HepG2 (cell line): ENCODE results near the gene KRT16. TPM values are rescaled to one million over a fixed set of nuclear protein-coding genes. Genes with fewer than 3 reads are reported as not detected.

Source experiments
- HDAC1 ChIP-seq: sonication (generic); formaldehyde crosslinking; IDR thresholded peaks from 2 replicates; pipeline ENCODE4 v1.5.1; 2020; ENCODE audit warnings: mild to moderate bottlenecking, missing genetic modification reagents
- HMGXB4 ChIP-seq, 2 experiments: sonication (generic) in 1 of 2; formaldehyde crosslinking in 1 of 2; IDR thresholded peaks; 2 replicates each; pipeline versions ENCODE4 v1.4.0 to v1.6.1; 2018 to 2020; ENCODE audit warnings: missing genetic modification reagents in 2 of 2, borderline replicate concordance in 1 of 2, low read depth in 1 of 2, mild to moderate bottlenecking in 1 of 2, missing biosample characterization in 1 of 2
- KDM1A ChIP-seq: IDR thresholded peaks from 2 replicates; pipeline ENCODE4 v1.6.1; 2016; ENCODE audit warnings: missing compliant biosample characterization
- MIER2 ChIP-seq: IDR thresholded peaks from 2 replicates; pipeline ENCODE4 v1.6.1; 2016; ENCODE audit warnings: missing biosample characterization, missing genetic modification reagents
- NFE2 ChIP-seq: sonication (generic); formaldehyde crosslinking; IDR thresholded peaks from 2 replicates; pipeline ENCODE4 v1.4.0; 2020; ENCODE audit warnings: missing genetic modification reagents
- ZBTB46 ChIP-seq: sonication (generic); formaldehyde crosslinking; IDR thresholded peaks from 2 replicates; pipeline ENCODE4 v1.4.0; 2020; ENCODE audit warnings: mild to moderate bottlenecking, missing genetic modification reagents, borderline replicate concordance
- ZGPAT ChIP-seq: IDR thresholded peaks from 2 replicates; pipeline ENCODE4 v1.6.1; 2016; ENCODE audit warnings: mild to moderate bottlenecking
- ZHX2 ChIP-seq, 2 experiments: sonication (generic) in 1 of 2; formaldehyde crosslinking in 1 of 2; IDR thresholded peaks; 2 replicates each; pipeline versions ENCODE4 v1.6.1 to v1.9.0; 2014 to 2022; ENCODE audit warnings: antibody characterized with exemption in 1 of 2, borderline replicate concordance in 1 of 2, inconsistent platforms in 1 of 2, low read depth in 1 of 2, missing genetic modification reagents in 1 of 2
- ZMYM4 ChIP-seq: sonication (generic); formaldehyde crosslinking; IDR thresholded peaks from 2 replicates; pipeline ENCODE4 v1.8.1; 2023; ENCODE audit warnings: mild to moderate bottlenecking, missing genetic modification reagents
- ZNF17 ChIP-seq: sonication (generic); formaldehyde crosslinking; IDR thresholded peaks from 2 replicates; pipeline ENCODE4 v1.5.0; 2020; ENCODE audit warnings: mild to moderate bottlenecking, missing genetic modification reagents
- ZNF619 ChIP-seq: sonication (generic); formaldehyde crosslinking; IDR thresholded peaks from 2 replicates; pipeline ENCODE4 v1.4.0; 2020; ENCODE audit warnings: mild to moderate bottlenecking, missing genetic modification reagents
- ZNF883 ChIP-seq: sonication (generic); formaldehyde crosslinking; IDR thresholded peaks from 2 replicates; pipeline ENCODE4 v1.5.1; 2020; ENCODE audit warnings: mild to moderate bottlenecking, missing genetic modification reagents; ENCODE audit errors: not compliant biosample characterization
- ZSCAN5A ChIP-seq: sonication (generic); formaldehyde crosslinking; IDR thresholded peaks from 2 replicates; pipeline ENCODE4 v1.8.0; 2022; ENCODE audit warnings: mild to moderate bottlenecking, missing genetic modification reagents, borderline replicate concordance
- polyA plus RNA-seq, 8 experiments: library from polyadenylated mRNA; depleted of rRNA in 3 of 8; stranded (reverse) in 7 of 8; unstranded in 1 of 8; fragments of >200 nt; fragmentation: Illumina TruSeq in 4 of 8; extraction: Trizol in 4 of 8; gene quantifications; 2 replicates each; pipeline versions ENCODE4 v1.2.1 to v1.2.3, GENCODE V29; 2011 to 2016; ENCODE audit warnings: low read depth in 4 of 8, missing spikeins in 1 of 8, mixed read lengths in 1 of 8; ENCODE audit not compliant: insufficient read depth in 1 of 8
- total RNA-seq, 5 experiments: library from RNA; depleted of rRNA; stranded (reverse); fragments of >200 nt; fragmentation: Illumina TruSeq; extraction: Trizol; gene quantifications; 2 replicates each; pipeline ENCODE4 v1.2.3, GENCODE V29; 2016; ENCODE audit warnings: low read depth in 1 of 5

The KRT16 gene
- total and polyA plus RNA-seq, 2 of the 13 experiments (the other 11 are each of a cell fraction or from before 2014, with no cell fraction given), result not detected

GRCh38 chr17:41647940-41648410 is 35.4 kb upstream of the KRT16 start (continued):
- 0 out of 2 replicates have a peak, but pooled peaks have one; percentile 28 for TF ChIP-seq ZGPAT (CRISPR knock-in tag)
- TF ChIP-seq MIER2, result peak; percentile 62; the same call in 1 of the 2 replicates
- TF ChIP-seq NFE2 (CRISPR knock-in tag), result no peak
- no peak for TF ChIP-seq ZBTB46 (CRISPR knock-in tag)
- TF ChIP-seq HDAC1 (CRISPR knock-in tag), result no peak
- TF ChIP-seq ZNF619 (CRISPR knock-in tag), result 0 out of 2 replicates have a peak, but pooled peaks have one; percentile 8
- TF ChIP-seq HMGXB4 (CRISPR knock-in tag; IDR thresholded peaks at IDR 0.05; ENCODE audit: borderline replicate concordance in 1 of 2, low read depth in 1 of 2), result peak; percentile 25 to 83; a peak in 3 of 4 replicates
- TF ChIP-seq ZNF883 (CRISPR knock-in tag), result no peak
- TF ChIP-seq ZHX2 (IDR thresholded peaks at IDR 0.05; ENCODE audit: low read depth), result no peak
- no peak for TF ChIP-seq ZHX2 (CRISPR knock-in tag; IDR thresholded peaks at IDR 0.05; ENCODE audit: borderline replicate concordance)
- no peak for TF ChIP-seq ZNF17 (CRISPR knock-in tag)
- TF ChIP-seq ZMYM4 (CRISPR knock-in tag), result no peak
- no peak for TF ChIP-seq KDM1A
- TF ChIP-seq ZSCAN5A (CRISPR knock-in tag), result no peak
